Stimulated activated CD8-positive, alpha-beta memory T cell treated with anti-CD3 and anti-CD28 coated beads, Interleukin-15, amount 100 ng/mL, for 24 hours (primary cell): ENCODE results near the gene KRTAP10-2.

Experiments
- DNase-seq: peaks from one replicate; pipeline ENCODE4 v3.0.0-alpha.2; 2020; ENCODE audit warnings: low read depth

Gene KRTAP10-2

GRCh38 chr21:44539991-44540666, 11.2 kb downstream of the KRTAP10-2 start, which contains the start of gene KRTAP10-1:
Gene KRTAP10-1 (minus strand): TSS chr21:44540195. CDS start chr21:44540150, 45 bp downstream.
- DNase-seq, result no peak

- no peak for DNase-seq
Measured at GRCh38 chr21:44539046-44539445, 12.3 kb downstream of the KRTAP10-2 start.

GRCh38 chr21:44537930-44538911, 13.1 kb downstream of the KRTAP10-2 start:
- no peak for DNase-seq

GRCh38 chr21:44535963-44536362, 15.3 kb downstream of the KRTAP10-2 start:
- no peak for DNase-seq

GRCh38 chr21:44534688-44535087, 16.6 kb downstream of the KRTAP10-2 start:
- no peak for DNase-seq

GRCh38 chr21:44533891-44534627, 17.2 kb downstream of the KRTAP10-2 start:
- DNase-seq, result no peak

GRCh38 chr21:44533121-44533890, 18.0 kb downstream of the KRTAP10-2 start:
- DNase-seq, result no peak

GRCh38 chr21:44532712-44533111, 18.6 kb downstream of the KRTAP10-2 start:
- DNase-seq, result no peak

GRCh38 chr21:44531606-44532564, 19.4 kb downstream of the KRTAP10-2 start:
- DNase-seq, result no peak

GRCh38 chr21:44530903-44531605, 20.3 kb downstream of the KRTAP10-2 start:
- DNase-seq, result no peak

GRCh38 chr21:44530221-44530902, 20.9 kb downstream of the KRTAP10-2 start:
- no peak for DNase-seq

- no peak for DNase-seq
Measured at GRCh38 chr21:44529503-44530125, 21.7 kb downstream of the KRTAP10-2 start.

GRCh38 chr21:44529011-44529421, 22.3 kb downstream of the KRTAP10-2 start:
- no peak for DNase-seq

- no peak for DNase-seq
Measured at GRCh38 chr21:44528634-44528995, 22.7 kb downstream of the KRTAP10-2 start.

GRCh38 chr21:44527983-44528633, 23.2 kb downstream of the KRTAP10-2 start:
- no peak for DNase-seq

GRCh38 chr21:44527156-44527982, 23.9 kb downstream of the KRTAP10-2 start:
- DNase-seq, result no peak
